Uterus (tissue), 4 donors: ENCODE results near the gene CARD8. TPM values are rescaled to one million over a fixed set of nuclear protein-coding genes. Genes with fewer than 3 reads are reported as not detected.
"Not testable (repeated sequence)": the region's sequence is repeated elsewhere in the genome, so short reads cannot be mapped to it uniquely, and the experiment has no call there.

Experiments used
- DNase-seq, 2 donors: peaks; one replicate each; pipeline ENCODE4 v3.0.0-alpha.2; 2019 to 2020
- H3K27ac ChIP-seq, 2 donors: fragments of 200-600 bp; sonication (generic); 1 replicate in 1 of 2; 2 replicates in 1 of 2; pipeline ENCODE4 v1.5.1; 2016 to 2018
- H3K27me3 ChIP-seq, 2 donors: fragments of 200-600 bp; sonication (generic); one replicate each; pipeline ENCODE4 v1.5.1; 2018 to 2019; ENCODE audit warnings: control low read depth in 1 of 2
- H3K36me3 ChIP-seq, 2 donors: fragments of 200-600 bp; sonication (generic); one replicate each; pipeline ENCODE4 v1.5.1; 2019; ENCODE audit warnings: control low read depth in 1 of 2
- H3K4me1 ChIP-seq, 2 donors: fragments of 200-600 bp; sonication (generic); one replicate each; pipeline ENCODE4 v1.5.1; 2018 to 2019; ENCODE audit warnings: control low read depth in 1 of 2
- H3K4me3 ChIP-seq, 2 donors: fragments of 200-600 bp; sonication (generic); 1 replicate in 1 of 2; 2 replicates in 1 of 2; pipeline ENCODE4 v1.5.1; 2018 to 2019; ENCODE audit warnings: mild to moderate bottlenecking in 1 of 2
- H3K9me3 ChIP-seq, 2 donors: fragments of 200-600 bp; sonication (generic); one replicate each; pipeline ENCODE4 v1.5.1; 2019; ENCODE audit warnings: control low read depth in 1 of 2
- CTCF ChIP-seq, 4 experiments: fragments of 200-600 bp in 2 of 4; fragments of 450-650 bp in 2 of 4; sonication (generic) in 2 of 4; IDR thresholded peaks; one replicate each; pipeline ENCODE4 v1.5.1; 2016 to 2019; ENCODE audit warnings: antibody characterized with exemption in 4 of 4, mild to moderate bottlenecking in 2 of 4, moderate library complexity in 1 of 4
- POLR2A ChIP-seq, 2 donors: fragments of 450-650 bp; IDR thresholded peaks; one replicate each; pipeline ENCODE4 v1.6.1; 2016; ENCODE audit warnings: antibody characterized with exemption in 2 of 2, mild to moderate bottlenecking in 1 of 2, moderate library complexity in 1 of 2
- intact Hi-C: fragments of 100-400 bp; cut with DNase I; formaldehyde crosslinking; loops from one replicate; pipeline ENCODE4 v1.15.1; 2023; ENCODE audit warnings: low total_unique reads
- total RNA-seq, 4 donors: library from RNA; depleted of rRNA in 3 of 4; stranded (reverse); fragments of >200 nt in 3 of 4; gene quantifications; one replicate each; pipeline versions ENCODE4 v1.1.0 to v1.2.4, GENCODE V29; 2014 to 2023
- donor health status: DM: yes; HTN: yes; CAD: no.

Gene CARD8
- total RNA-seq, 4 donors from 2014 or later = 18.8 to 80.2 (median 53.0) TPM

DNA sequence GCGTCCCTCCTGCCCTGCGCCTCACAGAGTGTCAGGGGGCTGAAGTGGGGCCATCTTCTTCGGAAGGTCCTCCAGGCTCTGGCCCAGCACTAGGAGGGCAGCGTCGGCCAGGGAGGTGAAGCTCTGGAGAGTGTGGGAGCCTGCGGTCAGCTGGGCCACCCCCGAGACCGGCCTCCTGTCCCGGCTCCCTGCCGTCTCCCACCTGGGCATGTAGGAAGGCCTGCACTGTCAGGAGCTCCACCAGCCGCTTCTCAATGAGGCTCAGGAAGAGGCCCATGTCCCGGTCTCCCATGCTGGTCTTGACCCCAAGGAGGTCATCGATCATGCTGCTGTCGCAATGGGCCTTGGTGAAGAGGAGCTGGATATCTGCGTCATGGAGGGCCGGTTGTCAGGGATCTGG, 42.3 kb upstream of the CARD8 start:
- Histone ChIP-seq H3K4me1 (no peaks in the 10 kb centered on the region), H3K9me3 (no peaks in the 10 kb centered on the region), H3K27ac (no peak overlapping the region), H3K36me3 (no peaks in the 10 kb centered on the region), H3K27me3 (no peaks in the 10 kb centered on the region), H3K4me3 (no peak overlapping the region)
- TF ChIP-seq CTCF (IDR thresholded peaks at IDR 0.05) (no peak), POLR2A (IDR thresholded peaks at IDR 0.05) (no peak)
- intact Hi-C loops = no loop called here
- DNase-seq = no peak

GRCh38 chr19:48296963-48297734, 41.4 kb upstream of the CARD8 start:
- H3K4me1 ChIP-seq = no peaks in the 10 kb centered on the region
- H3K27me3 ChIP-seq = no peaks in the 10 kb centered on the region
- H3K36me3 ChIP-seq = no peaks in the 10 kb centered on the region
- DNase-seq = no peak
- TF ChIP-seq POLR2A (IDR thresholded peaks at IDR 0.05) (no peak), CTCF (IDR thresholded peaks at IDR 0.05) (no peak)
- H3K27ac ChIP-seq = no peak overlapping the region
- intact Hi-C loops = no loop called here
- no peak overlapping the region for H3K4me3 ChIP-seq
- H3K9me3 ChIP-seq = no peaks in the 10 kb centered on the region

GRCh38 chr19:48295458-48295857, 39.7 kb upstream of the CARD8 start:
- Histone ChIP-seq H3K27me3 (no peaks in the 10 kb centered on the region), H3K27ac (no peak overlapping the region), H3K4me1 (no peaks in the 10 kb centered on the region), H3K36me3 (no peaks in the 10 kb centered on the region), H3K4me3 (no peak overlapping the region), H3K9me3 (no peaks in the 10 kb centered on the region)
- no peak for DNase-seq
- TF ChIP-seq CTCF (IDR thresholded peaks at IDR 0.05) (no peak), POLR2A (IDR thresholded peaks at IDR 0.05) (no peak)
- intact Hi-C loops = no loop called here

- no peaks in the 10 kb centered on the region for H3K36me3 ChIP-seq
- intact Hi-C loops = no loop called here
- no peaks in the 10 kb centered on the region for H3K27me3 ChIP-seq
- no peak for TF ChIP-seq POLR2A (IDR thresholded peaks at IDR 0.05)
- TF ChIP-seq CTCF (IDR thresholded peaks at IDR 0.05) = no peak
- H3K4me1 ChIP-seq = no peaks in the 10 kb centered on the region
- DNase-seq = no peak
- no peak overlapping the region for H3K4me3 ChIP-seq
- no peaks in the 10 kb centered on the region for H3K9me3 ChIP-seq
- no peak overlapping the region for H3K27ac ChIP-seq
Measured at GRCh38 chr19:48292798-48293197, 37.1 kb upstream of the CARD8 start.

- H3K36me3 ChIP-seq, H3K4me3 ChIP-seq, H3K9me3 ChIP-seq, intact Hi-C loops, H3K4me1 ChIP-seq, H3K27ac ChIP-seq, H3K27me3 ChIP-seq, DNase-seq: not testable (repeated sequence)
Measured at GRCh38 chr19:48291489-48291815, 35.7 kb upstream of the CARD8 start.
